ENCODE data around the gene FGB.

GRCh38 chr4:154611833-154612232 lies 49.0 kb downstream of the FGB start:
- TF ChIP-seq, protein P1, sequence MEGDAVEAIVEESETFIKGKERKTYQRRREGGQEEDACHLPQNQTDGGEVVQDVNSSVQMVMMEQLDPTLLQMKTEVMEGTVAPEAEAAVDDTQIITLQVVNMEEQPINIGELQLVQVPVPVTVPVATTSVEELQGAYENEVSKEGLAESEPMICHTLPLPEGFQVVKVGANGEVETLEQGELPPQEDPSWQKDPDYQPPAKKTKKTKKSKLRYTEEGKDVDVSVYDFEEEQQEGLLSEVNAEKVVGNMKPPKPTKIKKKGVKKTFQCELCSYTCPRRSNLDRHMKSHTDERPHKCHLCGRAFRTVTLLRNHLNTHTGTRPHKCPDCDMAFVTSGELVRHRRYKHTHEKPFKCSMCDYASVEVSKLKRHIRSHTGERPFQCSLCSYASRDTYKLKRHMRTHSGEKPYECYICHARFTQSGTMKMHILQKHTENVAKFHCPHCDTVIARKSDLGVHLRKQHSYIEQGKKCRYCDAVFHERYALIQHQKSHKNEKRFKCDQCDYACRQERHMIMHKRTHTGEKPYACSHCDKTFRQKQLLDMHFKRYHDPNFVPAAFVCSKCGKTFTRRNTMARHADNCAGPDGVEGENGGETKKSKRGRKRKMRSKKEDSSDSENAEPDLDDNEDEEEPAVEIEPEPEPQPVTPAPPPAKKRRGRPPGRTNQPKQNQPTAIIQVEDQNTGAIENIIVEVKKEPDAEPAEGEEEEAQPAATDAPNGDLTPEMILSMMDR (IDR thresholded peaks at IDR 0.05): no peak
- no peak for TF ChIP-seq EP300 (IDR thresholded peaks at IDR 0.05)
- no peak for TF ChIP-seq POLR2A (IDR thresholded peaks at IDR 0.05; ENCODE audit: low read depth)
- TF ChIP-seq POLR2AphosphoS5 (IDR thresholded peaks at IDR 0.05): no peak

All from esophagus muscularis mucosa (tissue), 4 donors.